ENCODE results near the gene SYMPK.

The SYMPK gene

GRCh38 chr19:45866400-45867176 lies 3.6 kb upstream of the SYMPK start:
- no peak for DNase-seq

GRCh38 chr19:45865269-45865948 lies 2.5 kb upstream of the SYMPK start:
- no peak for DNase-seq

GRCh38 chr19:45864629-45865082 lies 1.7 kb upstream of the SYMPK start:
- no peak for DNase-seq

- DNase-seq = no peak
Measured at GRCh38 chr19:45863840-45864628, 1.1 kb upstream of the SYMPK start, which contains the start of gene FOXA3. Gene FOXA3 (plus strand): TSS chr19:45864326. CDS start chr19:45864457, 131 bp downstream.

- DNase-seq = no peak
Measured at GRCh38 chr19:45863335-45863839, 440 bp upstream of the SYMPK start.

GRCh38 chr19:45862271-45862563 lies 730 bp downstream of the SYMPK start:
- no peak for DNase-seq

- no peak for DNase-seq
Measured at GRCh38 chr19:45860359-45861259, 2.3 kb downstream of the SYMPK start.

- DNase-seq = no peak
Measured at GRCh38 chr19:45854167-45854778, 8.7 kb downstream of the SYMPK start.

- no peak for DNase-seq
Measured at GRCh38 chr19:45852983-45853382, 10.0 kb downstream of the SYMPK start.

- DNase-seq = no peak
Measured at GRCh38 chr19:45852145-45852750, 10.7 kb downstream of the SYMPK start.

- no peak for DNase-seq
Measured at GRCh38 chr19:45848922-45849321, 14.0 kb downstream of the SYMPK start.

GRCh38 chr19:45847663-45848062 lies 15.3 kb downstream of the SYMPK start:
- no peak for DNase-seq

GRCh38 chr19:45842198-45842597 lies 20.7 kb downstream of the SYMPK start:
- DNase-seq = no peak

- no peak for DNase-seq
Measured at GRCh38 chr19:45834970-45835369, 28.0 kb downstream of the SYMPK start.

- no peak for DNase-seq
Measured at GRCh38 chr19:45828945-45829344, 34.0 kb downstream of the SYMPK start.

- no peak for DNase-seq
Measured at GRCh38 chr19:45828523-45828922, 34.4 kb downstream of the SYMPK start.

GRCh38 chr19:45827459-45828093 lies 35.4 kb downstream of the SYMPK start:
- DNase-seq = no peak

- no peak for DNase-seq
Measured at GRCh38 chr19:45826934-45827333, 36.0 kb downstream of the SYMPK start.

- DNase-seq = no peak
Measured at GRCh38 chr19:45825917-45826893, 36.7 kb downstream of the SYMPK start.

GRCh38 chr19:45825263-45825605 lies 37.7 kb downstream of the SYMPK start:
- no peak for DNase-seq
